Naive thymus-derived CD4-positive, alpha-beta T cell (primary cell): ENCODE data around the gene MAGEA9B. TPM values are rescaled to one million over a fixed set of nuclear protein-coding genes. Genes with fewer than 3 reads are reported as not detected.
"Not testable (repeated sequence)": the region's sequence is repeated elsewhere in the genome, so short reads cannot be mapped to it uniquely, and the experiment has no call there.

Experiments used
- ATAC-seq: fragments of 150-1000 bp; cut with Tn5 transposase; 2 replicates; pipeline ENCODE4 v1.10.0; 2021; ENCODE audit warnings: mild to moderate bottlenecking, moderate library complexity
- CTCF ChIA-PET: fragments of 350-600 bp; sonication (Branson Sonifier 250); formaldehyde crosslinking; loops from one replicate; lab custom pipeline; 2021; ENCODE audit warnings: antibody characterized with exemption; lab: Charles Lee
- POLR2A ChIA-PET: fragments of 350-600 bp; sonication (Branson Sonifier 250); formaldehyde crosslinking; loops from one replicate; lab custom pipeline; 2021; ENCODE audit warnings: antibody characterized with exemption, inconsistent platforms; lab: Charles Lee
- DNase-seq, 9 donors: peaks; one replicate each; pipeline versions ENCODE4 v3.0.0 to v3.0.0-alpha.2; 2020 to 2022; ENCODE audit warnings: mixed read lengths in 1 of 9
- H3K27ac ChIP-seq: one replicate; pipeline ENCODE4 v1.7.0; 2013; ENCODE audit warnings: mild to moderate bottlenecking, low read depth, low read length, moderate library complexity
- H3K27me3 ChIP-seq, 2 donors: one replicate each; pipeline ENCODE4 v1.7.0; 2013; ENCODE audit warnings: low read length in 2 of 2, mild to moderate bottlenecking in 2 of 2, moderate library complexity in 2 of 2; ENCODE audit not compliant: control insufficient read depth in 2 of 2, insufficient read depth in 2 of 2
- H3K36me3 ChIP-seq, 3 experiments: 1 replicate in 2 of 3; 2 replicates in 1 of 3; pipeline ENCODE4 v1.7.0; 2013; ENCODE audit warnings: low read length in 3 of 3, mild to moderate bottlenecking in 3 of 3, moderate library complexity in 1 of 3; ENCODE audit not compliant: insufficient read depth in 3 of 3, control insufficient read depth in 2 of 3
- H3K4me1 ChIP-seq, 2 donors: one replicate each; pipeline ENCODE4 v1.7.0; 2013; ENCODE audit warnings: low read length in 2 of 2, mild to moderate bottlenecking in 2 of 2, moderate library complexity in 1 of 2; ENCODE audit not compliant: control insufficient read depth in 2 of 2, insufficient read depth in 2 of 2
- H3K4me3 ChIP-seq: 2 replicates; pipeline ENCODE4 v1.7.0; 2013; ENCODE audit warnings: mild to moderate bottlenecking, low read length
- H3K9me3 ChIP-seq, 3 experiments: 1 replicate in 2 of 3; 2 replicates in 1 of 3; pipeline ENCODE4 v1.7.0; 2013; ENCODE audit warnings: low read length in 3 of 3; ENCODE audit not compliant: control insufficient read depth in 2 of 3
- H3K27ac Mint-ChIP-seq, 9 donors: one replicate each; pipeline ENCODE4 v1.8.0; 2020 to 2022; ENCODE audit warnings: mixed read lengths in 9 of 9, mild to moderate bottlenecking in 8 of 9, moderate library complexity in 5 of 9, inconsistent platforms in 2 of 9
- H3K27me3 Mint-ChIP-seq, 5 donors: one replicate each; pipeline ENCODE4 v1.8.0; 2021 to 2022; ENCODE audit warnings: mixed read lengths in 5 of 5, mild to moderate bottlenecking in 1 of 5
- H3K36me3 Mint-ChIP-seq, 5 donors: one replicate each; pipeline ENCODE4 v1.8.0; 2020 to 2022; ENCODE audit warnings: mixed read lengths in 5 of 5, mild to moderate bottlenecking in 3 of 5, inconsistent platforms in 1 of 5
- H3K4me1 Mint-ChIP-seq, 7 donors: one replicate each; pipeline ENCODE4 v1.8.0; 2020 to 2022; ENCODE audit warnings: mixed read lengths in 7 of 7, mild to moderate bottlenecking in 3 of 7, inconsistent platforms in 1 of 7
- H3K4me3 Mint-ChIP-seq, 10 donors: one replicate each; pipeline ENCODE4 v1.8.0; 2020 to 2022; ENCODE audit warnings: mild to moderate bottlenecking in 10 of 10, mixed read lengths in 10 of 10, moderate library complexity in 6 of 10, inconsistent platforms in 2 of 10
- H3K9me3 Mint-ChIP-seq, 11 donors: one replicate each; pipeline ENCODE4 v1.8.0; 2020 to 2022; ENCODE audit warnings: mixed read lengths in 11 of 11, mild to moderate bottlenecking in 4 of 11, inconsistent platforms in 1 of 11, moderate library complexity in 1 of 11
- intact Hi-C, 2 donors: fragments of 100-400 bp; cut with micrococcal nuclease; formaldehyde crosslinking; loops; one replicate each; pipeline ENCODE4 v1.15.1; 2023
- polyA plus RNA-seq, 2 donors: library from polyadenylated mRNA; unstranded; fragments of 300-500 nt; fragmentation: Illumina TruSeq; gene quantifications; one replicate each; pipeline ENCODE4 v1.2.3, GENCODE V29; 2021
- total RNA-seq, 6 experiments: library from RNA in 5 of 6; stranded (reverse) in 5 of 6; gene quantifications; 1 replicate in 5 of 6; 2 replicates in 1 of 6; pipeline ENCODE4 v1.2.3 and lab custom pipeline; 2021 to 2026

MAGEA9B gene
- total and polyA plus RNA-seq, 7 experiments from 2014 or later, result not detected

DNA sequence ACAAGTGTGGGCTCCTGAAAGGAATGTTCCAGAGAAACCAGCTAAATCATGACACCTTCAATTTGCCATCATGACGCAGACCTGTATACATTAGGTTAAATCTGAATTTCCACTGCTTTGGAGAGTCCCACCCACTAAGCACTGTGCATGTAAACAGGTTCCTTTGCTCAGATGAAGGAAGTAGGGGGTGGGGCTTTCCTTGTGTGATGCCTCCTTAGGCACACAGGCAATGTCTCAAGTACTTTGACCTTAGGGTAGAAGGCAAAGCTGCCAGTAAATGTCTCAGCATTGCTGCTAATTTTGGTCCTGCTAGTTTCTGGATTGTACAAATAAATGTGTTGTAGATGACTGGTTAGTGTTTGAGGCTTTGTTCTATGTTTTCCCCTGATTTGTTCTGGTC lies 40.3 kb downstream of the MAGEA9B start:
- H3K4me1 Mint-ChIP-seq, H3K27me3 ChIP-seq, H3K9me3 ChIP-seq, H3K36me3 ChIP-seq, H3K9me3 Mint-ChIP-seq, CTCF ChIA-PET, H3K4me3 ChIP-seq, H3K4me1 ChIP-seq, H3K4me3 Mint-ChIP-seq, POLR2A ChIA-PET, H3K36me3 Mint-ChIP-seq, H3K27ac Mint-ChIP-seq, H3K27me3 Mint-ChIP-seq, H3K27ac ChIP-seq, DNase-seq, ATAC-seq: not testable (repeated sequence)
- intact Hi-C loops, result loop anchor here in 1 of 2 donors (10.0 kb wide), 5 partner anchors 88 to 1848 kb away; partner anchors contain the start of genes CD99L2, MAMLD1, MTMR1 and TMEM185A

DNA sequence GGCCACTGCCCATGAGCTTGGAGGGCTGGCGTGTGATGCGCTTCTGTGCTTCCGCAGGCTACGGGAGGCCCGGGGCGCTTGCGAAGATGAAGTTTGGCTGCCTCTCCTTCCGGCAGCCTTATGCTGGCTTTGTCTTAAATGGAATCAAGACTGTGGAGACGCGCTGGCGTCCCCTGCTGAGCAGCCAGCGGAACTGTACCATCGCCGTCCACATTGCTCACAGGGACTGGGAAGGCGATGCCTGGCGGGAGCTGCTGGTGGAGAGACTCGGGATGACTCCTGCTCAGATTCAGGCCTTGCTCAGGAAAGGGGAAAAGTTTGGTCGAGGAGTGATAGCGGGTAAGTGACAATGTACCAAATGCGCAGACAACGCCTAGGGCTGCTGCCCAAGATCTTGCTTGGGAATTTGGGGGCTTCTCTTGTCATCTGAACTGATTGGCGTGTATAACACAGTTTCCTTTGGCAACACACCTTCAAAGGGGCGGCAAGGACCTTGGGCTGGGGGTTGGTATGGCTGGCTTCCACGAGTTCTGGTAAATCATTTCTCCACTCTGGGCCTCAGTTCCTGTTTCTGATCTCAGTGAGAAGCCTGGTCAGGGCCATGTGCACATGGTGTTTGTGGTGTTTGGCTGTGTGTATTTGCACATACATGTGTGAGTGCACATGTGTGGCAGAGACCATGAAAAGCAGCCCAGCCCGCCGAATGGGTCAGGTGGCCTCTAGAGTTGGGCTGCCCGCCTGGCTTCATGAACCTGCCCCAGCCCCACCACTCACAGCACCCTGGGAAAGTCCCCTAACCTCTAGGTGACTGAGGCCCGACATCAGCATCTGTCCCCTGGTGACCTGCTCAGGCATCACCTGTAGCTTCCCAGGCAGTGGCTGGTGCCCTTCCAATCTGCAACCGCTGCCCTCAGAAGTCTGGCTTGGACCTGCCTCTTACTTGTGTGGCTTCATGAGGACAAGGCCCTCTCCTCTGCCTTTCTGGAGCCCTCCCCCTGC lies 41.4 kb downstream of the MAGEA9B start:
- H3K36me3 Mint-ChIP-seq, H3K4me1 Mint-ChIP-seq, H3K4me3 ChIP-seq, H3K27ac ChIP-seq, H3K27me3 Mint-ChIP-seq, CTCF ChIA-PET, H3K9me3 Mint-ChIP-seq, H3K4me1 ChIP-seq, H3K27me3 ChIP-seq, POLR2A ChIA-PET, H3K9me3 ChIP-seq, H3K36me3 ChIP-seq, H3K4me3 Mint-ChIP-seq, ATAC-seq, DNase-seq: not testable (repeated sequence)
- intact Hi-C loops, result loop anchor here in 1 of 2 donors (10.0 kb wide), 5 partner anchors 89 to 1849 kb away; partner anchors contain the start of genes CD99L2, MAMLD1, MTMR1 and TMEM185A
- H3K27ac Mint-ChIP-seq, result peak overlapping the region in 1 of 9 donors; percentile 38

- Mint-ChIP-seq H3K4me3 (peak overlapping the region; percentile 74 to 99 (median 96)), H3K36me3 (peaks cover 0 to 3% (median 0%) of the 10 kb centered on the region in 5 donors), H3K4me1 (peaks cover 0 to 16% (median 2%) of the 10 kb centered on the region in 7 donors), H3K27ac (peak overlapping the region; percentile 72 to 100 (median 100)), H3K9me3 (peaks cover 0 to 3% (median 0%) of the 10 kb centered on the region in 11 donors), H3K27me3 (no peaks in the 10 kb centered on the region)
- Histone ChIP-seq H3K36me3 (no peaks in the 10 kb centered on the region), H3K4me1 (peaks cover 3 to 5% of the 10 kb centered on the region in 2 donors), H3K27me3 (no peaks in the 10 kb centered on the region), H3K4me3 (peak overlapping the region; percentile 83), H3K9me3 (no peaks in the 10 kb centered on the region), H3K27ac (peak overlapping the region; percentile 100)
- ChIA-PET CTCF (interaction anchor here (3.1 kb wide), 1 partner anchor 29 kb away, joined by 29 read pairs; no protein-coding TSS in a partner anchor), POLR2A (interaction anchor here (3.5 kb wide), 1 partner anchor 37 kb away, joined by 33 read pairs; the partner anchor contains the start of gene IDS)
- no peak for ATAC-seq
- DNase-seq, result no peak
- intact Hi-C loops, result loop anchor here (5.0 to 10.0 kb wide), 8 partner anchors 91 to 1853 kb away; partner anchors contain the start of genes TMEM185A (in 2 of the 2), CD99L2 (in 1 of the 2), FMR1 (in 1 of the 2) and MAMLD1 (in 1 of the 2)
These were observed 45.7 kb downstream of the MAGEA9B start for GRCh38 chrX:149541521-149542047.

DNA sequence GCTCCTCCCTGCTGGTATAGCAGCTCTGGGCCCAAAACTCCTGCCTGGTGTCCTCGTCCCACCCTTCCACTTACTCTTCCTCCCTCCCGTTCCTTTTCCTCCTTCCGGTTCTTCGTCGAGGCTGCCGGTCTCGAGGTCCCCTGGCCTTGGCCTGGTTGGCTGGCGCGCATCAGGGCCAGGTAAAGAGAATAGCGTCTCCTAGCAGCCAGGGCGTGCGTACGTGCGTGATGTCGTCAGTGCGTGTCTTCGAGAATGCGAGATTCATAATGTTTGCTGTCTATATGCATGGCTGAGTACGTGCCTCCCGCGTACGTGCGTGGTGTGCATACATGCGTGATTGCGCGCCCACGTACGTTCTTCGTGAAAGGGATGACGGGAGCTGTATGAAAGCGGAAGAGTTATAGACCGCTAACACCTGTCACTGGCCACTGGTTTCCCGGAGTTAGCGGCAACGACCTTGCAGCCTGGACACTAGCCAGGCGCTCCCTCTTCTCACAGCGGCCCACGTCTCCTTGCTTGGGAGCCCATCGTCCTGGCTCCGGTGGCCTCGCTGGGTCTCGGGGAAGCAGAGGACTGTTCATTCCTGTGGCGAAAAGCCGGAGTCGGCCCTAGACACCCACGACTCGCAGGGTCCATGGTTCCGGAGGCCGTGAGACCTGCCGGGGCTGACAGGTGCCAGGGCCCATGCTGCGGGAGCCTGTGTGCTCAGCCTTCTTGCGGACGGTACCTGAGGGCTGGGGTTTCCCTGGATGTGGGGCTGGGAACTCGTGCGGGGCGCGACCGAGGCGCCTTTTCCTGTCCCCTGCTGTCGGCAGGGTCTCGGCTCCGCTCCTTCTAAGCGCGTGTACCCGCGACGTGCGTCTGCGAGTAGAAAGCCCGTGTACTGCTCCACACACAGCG lies 46.4 kb downstream of the MAGEA9B start, which contains the start of gene EOLA1:
Gene EOLA1, plus strand, starts transcription at position 392 of the 900 bp plus-strand sequence. CDS start 4,619 bp downstream, outside the sequence.
- H3K36me3 ChIP-seq, result peaks cover 0 to 3% (median 0%) of the 10 kb centered on the region in 3 experiments
- peaks cover 0 to 3% (median 0%) of the 10 kb centered on the region in 5 donors for H3K36me3 Mint-ChIP-seq
- POLR2A ChIA-PET, result interaction anchor here (2.0 to 3.5 kb wide), 5 partner anchors 12 to 398 kb away, joined by 9 to 35 read pairs (median 18); partner anchors contain the start of genes EOLA2 and IDS

GRCh38 chrX:149540131-149540620 lies 47.1 kb downstream of the MAGEA9B start:
- Histone ChIP-seq H3K4me3 (peak overlapping the region; percentile 83), H3K4me1 (peaks cover 3 to 5% of the 10 kb centered on the region in 2 donors), H3K36me3 (peaks cover 0 to 4% (median 0%) of the 10 kb centered on the region in 3 experiments), H3K9me3 (no peaks in the 10 kb centered on the region), H3K27ac (peak overlapping the region; percentile 100), H3K27me3 (no peaks in the 10 kb centered on the region)
- CTCF ChIA-PET, result interaction anchor here (0.7 to 3.1 kb wide), 6 partner anchors 10 to 399 kb away, joined by 3 to 29 read pairs (median 6); no protein-coding TSS in a partner anchor
- Mint-ChIP-seq H3K4me3 (peak overlapping the region; percentile 74 to 99 (median 96)), H3K36me3 (peaks cover 0 to 3% (median 0%) of the 10 kb centered on the region in 5 donors), H3K9me3 (peaks cover 0 to 6% (median 0%) of the 10 kb centered on the region in 11 donors), H3K27ac (peak overlapping the region; percentile 96 to 100 (median 100)), H3K27me3 (no peaks in the 10 kb centered on the region), H3K4me1 (peaks cover 0 to 17% (median 4%) of the 10 kb centered on the region in 7 donors)
- intact Hi-C loops, result loop anchor here (1.0 to 10.0 kb wide), 13 partner anchors 13 to 1855 kb away; partner anchors contain the start of genes FMR1 (in 2 of the 2), MTM1 (in 2 of the 2), TMEM185A (in 2 of the 2) and CD99L2 (in 1 of the 2)
- DNase-seq (peak; percentile 65 to 92 (median 84)), ATAC-seq (peak; percentile 75)
- POLR2A ChIA-PET, result interaction anchor here (1.1 to 3.5 kb wide), 6 partner anchors 11 to 399 kb away, joined by 4 to 35 read pairs (median 15); partner anchors contain the start of genes EOLA2 and IDS

More for the DNA sequence above, 46.4 kb downstream of the MAGEA9B start, which contains the start of gene EOLA1:
- Histone ChIP-seq H3K4me3 (peak within 1 kb of the TSS; percentile 83), H3K27me3 (no peaks in the 10 kb centered on the region), H3K9me3 (no peaks in the 10 kb centered on the region), H3K27ac (peak within 1 kb of the TSS; percentile 100), H3K4me1 (peaks cover 3 to 5% of the 10 kb centered on the region in 2 donors)
- Mint-ChIP-seq H3K4me3 (peak within 1 kb of the TSS; percentile 74 to 99 (median 96)), H3K4me1 (peaks cover 0 to 15% (median 2%) of the 10 kb centered on the region in 7 donors), H3K27me3 (no peaks in the 10 kb centered on the region), H3K27ac (peak within 1 kb of the TSS; percentile 96 to 100 (median 100)), H3K9me3 (peaks cover 0 to 3% (median 0%) of the 10 kb centered on the region in 11 donors)
- intact Hi-C loops, result loop anchor here (1.0 to 10.0 kb wide), 13 partner anchors 14 to 1854 kb away; partner anchors contain the start of genes FMR1 (in 2 of the 2), MTM1 (in 2 of the 2), TMEM185A (in 2 of the 2) and CD99L2 (in 1 of the 2)
- ATAC-seq, result peak; percentile 76
- CTCF ChIA-PET, result interaction anchor here (0.7 to 3.1 kb wide), 6 partner anchors 11 to 399 kb away, joined by 3 to 29 read pairs (median 6); no protein-coding TSS in a partner anchor
- DNase-seq, result peak; percentile 61 to 94 (median 90)
